Nephron (organoid): ENCODE measurements around the gene C18orf32.
"Not testable (repeated sequence)": the region's sequence is repeated elsewhere in the genome, so short reads cannot be mapped to it uniquely, and the experiment has no call there.

Source experiments
- H3K27ac Mint-ChIP-seq, 3 experiments: 2 replicates each; pipeline ENCODE4 v1.8.0; 2020; ENCODE audit warnings: mixed read lengths in 3 of 3, mild to moderate bottlenecking in 2 of 3, moderate library complexity in 1 of 3
- H3K27me3 Mint-ChIP-seq: 2 replicates; pipeline ENCODE4 v1.8.0; 2021; ENCODE audit warnings: low read depth, mild to moderate bottlenecking, moderate library complexity, mixed read lengths
- H3K36me3 Mint-ChIP-seq: 2 replicates; pipeline ENCODE4 v1.8.0; 2020; ENCODE audit warnings: low read depth, mixed read lengths
- H3K4me1 Mint-ChIP-seq: 2 replicates; pipeline ENCODE4 v1.8.0; 2020; ENCODE audit warnings: mixed read lengths
- H3K4me3 Mint-ChIP-seq, 3 experiments: 2 replicates each; pipeline ENCODE4 v1.8.0; 2020; ENCODE audit warnings: mild to moderate bottlenecking in 3 of 3, mixed read lengths in 3 of 3, moderate library complexity in 2 of 3
- H3K9me3 Mint-ChIP-seq: 2 replicates; pipeline ENCODE4 v1.8.0; 2020; ENCODE audit warnings: mixed read lengths
- CTCF ChIP-seq, 3 experiments: fragments of 200-600 bp; sonication (generic); IDR thresholded peaks; one replicate each; pipeline ENCODE4 v1.5.0; 2021; ENCODE audit warnings: antibody characterized with exemption in 3 of 3; ENCODE audit not compliant: unreplicated experiment in 3 of 3

C18orf32 gene

DNA sequence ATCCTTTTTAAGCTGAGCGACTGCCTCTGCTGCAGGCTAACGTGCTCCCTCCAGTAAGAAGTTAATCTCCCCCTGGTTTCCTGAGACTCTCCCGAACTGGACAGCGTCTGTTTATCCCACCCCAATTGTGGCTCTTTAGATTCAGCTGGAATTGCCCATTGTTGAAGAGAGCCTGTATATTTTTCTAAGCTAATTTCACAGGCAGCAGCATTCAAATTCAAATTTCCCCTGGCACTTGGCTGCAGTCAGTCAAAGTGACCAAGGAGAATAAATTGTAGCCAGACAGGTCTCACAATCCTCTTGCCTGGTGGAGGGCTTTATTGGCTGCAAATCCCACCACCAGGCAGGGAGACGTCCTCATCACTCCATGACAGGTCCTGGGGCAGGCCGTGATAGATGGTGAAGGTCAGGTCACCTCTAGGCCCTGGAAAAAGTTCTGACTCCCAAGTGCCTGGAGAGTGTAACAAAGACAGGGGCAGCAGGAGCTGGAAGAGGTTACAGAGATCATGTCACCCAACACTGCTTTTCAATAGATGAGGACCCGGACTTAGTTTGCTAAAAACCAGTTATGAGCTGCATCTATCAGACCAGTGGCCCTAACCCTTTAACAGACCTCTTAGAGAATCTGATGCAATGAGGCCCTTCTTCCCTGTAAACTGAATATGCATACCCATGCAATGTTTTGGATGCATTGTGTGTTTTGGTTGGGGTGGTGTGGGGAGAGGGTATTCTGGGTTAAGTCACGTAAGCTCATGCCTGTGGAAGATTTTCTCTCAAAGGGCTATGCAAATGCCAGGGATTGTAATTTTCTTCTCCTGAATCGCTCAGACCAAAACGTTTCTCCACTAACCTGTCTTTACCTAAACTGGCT lies 32.3 kb upstream of the C18orf32 start:
- Mint-ChIP-seq H3K27me3 (peaks cover 7% of the 10 kb centered on the region), H3K4me3 (no peak overlapping the region), H3K27ac (peak overlapping the region in 1 of 3 experiments; percentile 14), H3K4me1 (peaks cover 27% of the 10 kb centered on the region), H3K9me3 (no peaks in the 10 kb centered on the region), H3K36me3 (no peaks in the 10 kb centered on the region)
- TF ChIP-seq CTCF (IDR thresholded peaks at IDR 0.05; ENCODE audit: unreplicated experiment in 3 of 3), result no peak

- Mint-ChIP-seq H3K4me1 (peaks cover 27% of the 10 kb centered on the region), H3K36me3 (no peaks in the 10 kb centered on the region), H3K9me3 (no peaks in the 10 kb centered on the region), H3K27me3 (peaks cover 5% of the 10 kb centered on the region), H3K27ac (no peak overlapping the region), H3K4me3 (no peak overlapping the region)
- no peak for TF ChIP-seq CTCF (IDR thresholded peaks at IDR 0.05; ENCODE audit: unreplicated experiment in 3 of 3)
Observed at GRCh38 chr18:49517483-49517882, 30.4 kb upstream of the C18orf32 start.

DNA sequence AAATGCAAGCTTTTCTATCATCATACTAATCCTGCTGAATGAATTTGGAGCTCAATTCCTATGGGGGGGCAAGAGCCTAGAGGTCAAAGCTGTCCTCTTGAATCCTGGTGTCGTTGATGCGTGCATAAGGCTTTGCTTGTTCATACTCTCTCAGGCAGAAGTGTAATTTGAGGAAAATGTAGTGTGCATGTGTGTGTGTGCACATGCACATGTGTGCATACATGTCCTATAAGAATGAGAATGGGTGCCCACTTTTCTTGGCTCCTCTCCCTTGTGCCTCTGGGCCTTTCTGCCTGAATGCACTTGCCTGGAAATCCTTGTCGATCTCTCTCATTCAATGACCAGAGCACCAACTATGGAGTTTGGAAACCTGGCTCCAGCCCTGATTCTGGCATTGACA lies 28.5 kb upstream of the C18orf32 start:
- H3K4me3 Mint-ChIP-seq, result no peak overlapping the region
- no peaks in the 10 kb centered on the region for H3K36me3 Mint-ChIP-seq
- H3K9me3 Mint-ChIP-seq, result no peaks in the 10 kb centered on the region
- H3K27ac Mint-ChIP-seq, result no peak overlapping the region
- peaks cover 14% of the 10 kb centered on the region for H3K4me1 Mint-ChIP-seq
- TF ChIP-seq CTCF (IDR thresholded peaks at IDR 0.05; ENCODE audit: unreplicated experiment in 3 of 3), result no peak
- H3K27me3 Mint-ChIP-seq, result peaks cover 5% of the 10 kb centered on the region

DNA sequence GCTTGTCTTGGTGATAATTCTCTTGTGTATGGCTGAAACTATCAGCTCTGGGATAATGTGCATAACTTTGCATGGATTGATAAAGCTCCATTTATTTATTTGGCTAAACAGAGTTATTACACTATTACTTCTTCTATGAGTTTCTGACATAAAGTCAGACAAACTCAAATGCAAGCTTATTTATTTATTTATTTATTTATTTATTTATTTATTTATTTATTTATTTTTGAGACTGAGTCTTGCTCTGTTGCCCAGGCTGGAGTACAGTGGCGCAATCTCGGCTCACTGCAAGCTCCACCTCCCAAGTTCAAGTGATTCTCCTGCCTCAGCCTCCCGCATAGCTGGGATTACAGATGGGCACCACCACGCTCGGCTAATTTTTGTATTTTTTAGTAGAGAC lies 28.0 kb upstream of the C18orf32 start:
- not testable (repeated sequence) for H3K36me3 Mint-ChIP-seq, H3K4me3 Mint-ChIP-seq, H3K27me3 Mint-ChIP-seq, H3K9me3 Mint-ChIP-seq, H3K27ac Mint-ChIP-seq
- peaks cover 14% of the 10 kb centered on the region for H3K4me1 Mint-ChIP-seq

GRCh38 chr18:49514577-49514976 lies 27.5 kb upstream of the C18orf32 start:
- no peak for TF ChIP-seq CTCF (IDR thresholded peaks at IDR 0.05; ENCODE audit: unreplicated experiment in 3 of 3)
- Mint-ChIP-seq H3K4me3 (no peak overlapping the region), H3K27ac (peak overlapping the region in 1 of 3 experiments; percentile 54), H3K4me1 (peaks cover 13% of the 10 kb centered on the region), H3K9me3 (no peaks in the 10 kb centered on the region), H3K27me3 (peaks cover 5% of the 10 kb centered on the region), H3K36me3 (no peaks in the 10 kb centered on the region)

- H3K27me3 Mint-ChIP-seq, H3K36me3 Mint-ChIP-seq, H3K9me3 Mint-ChIP-seq, H3K4me3 Mint-ChIP-seq, H3K27ac Mint-ChIP-seq, H3K4me1 Mint-ChIP-seq: not testable (repeated sequence)
Observed at GRCh38 chr18:49512876-49513275, 25.8 kb upstream of the C18orf32 start.
